Measurements from ENCODE around the gene PSMC6. TPM values are rescaled to one million over a fixed set of nuclear protein-coding genes. Genes with fewer than 3 reads are reported as not detected.

Gene PSMC6
- total RNA-seq, 1 experiment from 2014 or later = 103 TPM

GRCh38 chr14:52693036-52693435 lies 14.0 kb upstream of the PSMC6 start:
- H2BK15ac ChIP-seq (ENCODE audit: low read depth, low read length) = no peak overlapping the region
- H2BK20ac ChIP-seq (ENCODE audit: low read depth, low read length, poor library complexity, severe bottlenecking) = no peak overlapping the region
- H4K8ac ChIP-seq (replicated peaks; ENCODE audit: insufficient read length, low read depth, low read length) = no peak overlapping the region
- H4K91ac ChIP-seq (ENCODE audit: insufficient read length, low read depth, low read length) = no peak overlapping the region
- H3K79me1 ChIP-seq (ENCODE audit: insufficient read depth, low read depth, low read length, poor library complexity, severe bottlenecking) = no peaks in the 10 kb centered on the region
- H3K4ac ChIP-seq (ENCODE audit: low read depth, low read length) = no peak overlapping the region
- no peak overlapping the region for H3K4me2 ChIP-seq (ENCODE audit: insufficient read depth, insufficient read length, low read length)
- H3K9me3 Mint-ChIP-seq = no peaks in the 10 kb centered on the region
- no peak overlapping the region for H2AK5ac ChIP-seq (ENCODE audit: insufficient read length, low read length)
- no peak overlapping the region for H3K9ac ChIP-seq (ENCODE audit: extremely low read depth, insufficient read length, low read length)
- no peaks in the 10 kb centered on the region for H3K27me3 ChIP-seq (ENCODE audit: insufficient read depth, low read length)
- H4K5ac ChIP-seq (ENCODE audit: insufficient read length, low read depth, low read length) = no peak overlapping the region
- H3K36me3 Mint-ChIP-seq (ENCODE audit: insufficient read depth in 1 of 3, low read depth in 3 of 3) = no peaks in the 10 kb centered on the region; a peak in 1 of 7 replicates
- H3K9me3 ChIP-seq (ENCODE audit: control insufficient read depth, low read depth, low read length) = no peaks in the 10 kb centered on the region
- peaks cover 19 to 34% of the 10 kb centered on the region in 2 experiments for H3K4me1 Mint-ChIP-seq
- peaks cover 2% of the 10 kb centered on the region; the same call in 1 of the 2 replicates for H3K79me2 ChIP-seq (ENCODE audit: insufficient read depth, low read length)
- no peaks in the 10 kb centered on the region for H4K20me1 ChIP-seq (ENCODE audit: control insufficient read depth, insufficient read depth, insufficient read length)
- H3K27ac Mint-ChIP-seq = no peak overlapping the region
- no peak overlapping the region for H2AFZ ChIP-seq (ENCODE audit: low read length)
- no peak overlapping the region for H2BK120ac ChIP-seq (ENCODE audit: low read depth, low read length, poor library complexity, severe bottlenecking)
- H3K27me3 Mint-ChIP-seq (ENCODE audit: low read depth) = no peaks in the 10 kb centered on the region; the same call in none of the 2 replicates
- H3K27ac ChIP-seq (ENCODE audit: insufficient read length, low read depth, low read length) = no peak overlapping the region
- H3K23me2 ChIP-seq (ENCODE audit: insufficient read length, low read depth, low read length, poor library complexity, severe bottlenecking) = peaks cover 3% of the 10 kb centered on the region
- no peak overlapping the region for H3K14ac ChIP-seq (ENCODE audit: insufficient read depth, low read length)
- no peak overlapping the region for H3T11ph ChIP-seq (ENCODE audit: low read length)
- H3K4me3 Mint-ChIP-seq = no peak overlapping the region; a peak in 1 of 5 replicates
- no peak overlapping the region for H3K18ac ChIP-seq (ENCODE audit: insufficient read length, low read depth, low read length)
- DNase-seq = no peak
- TF ChIP-seq, protein P1, sequence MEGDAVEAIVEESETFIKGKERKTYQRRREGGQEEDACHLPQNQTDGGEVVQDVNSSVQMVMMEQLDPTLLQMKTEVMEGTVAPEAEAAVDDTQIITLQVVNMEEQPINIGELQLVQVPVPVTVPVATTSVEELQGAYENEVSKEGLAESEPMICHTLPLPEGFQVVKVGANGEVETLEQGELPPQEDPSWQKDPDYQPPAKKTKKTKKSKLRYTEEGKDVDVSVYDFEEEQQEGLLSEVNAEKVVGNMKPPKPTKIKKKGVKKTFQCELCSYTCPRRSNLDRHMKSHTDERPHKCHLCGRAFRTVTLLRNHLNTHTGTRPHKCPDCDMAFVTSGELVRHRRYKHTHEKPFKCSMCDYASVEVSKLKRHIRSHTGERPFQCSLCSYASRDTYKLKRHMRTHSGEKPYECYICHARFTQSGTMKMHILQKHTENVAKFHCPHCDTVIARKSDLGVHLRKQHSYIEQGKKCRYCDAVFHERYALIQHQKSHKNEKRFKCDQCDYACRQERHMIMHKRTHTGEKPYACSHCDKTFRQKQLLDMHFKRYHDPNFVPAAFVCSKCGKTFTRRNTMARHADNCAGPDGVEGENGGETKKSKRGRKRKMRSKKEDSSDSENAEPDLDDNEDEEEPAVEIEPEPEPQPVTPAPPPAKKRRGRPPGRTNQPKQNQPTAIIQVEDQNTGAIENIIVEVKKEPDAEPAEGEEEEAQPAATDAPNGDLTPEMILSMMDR (conservative IDR thresholded peaks at IDR 0.05) = no peak
- no peak overlapping the region for H2BK5ac ChIP-seq (ENCODE audit: insufficient read length, low read length)
- H3K56ac ChIP-seq (ENCODE audit: insufficient read length, low read depth, low read length) = no peak overlapping the region
- no CpG with 5 or more reads among the region's 3 CpGs for WGBS (ENCODE audit: extremely low coverage, insufficient read length, low lambda C conversion rate)
- 0 out of 2 replicates have a peak, but pooled peaks cover 3% of the 10 kb centered on the region for H3K4me1 ChIP-seq (ENCODE audit: insufficient read depth, low read length)
- H2BK12ac ChIP-seq (ENCODE audit: insufficient read length, low read depth, low read length) = no peak overlapping the region
- H3K23ac ChIP-seq (ENCODE audit: insufficient read length, low read depth, low read length) = no peak overlapping the region

All from H9 (cell line).